Hematopoietic multipotent progenitor cell treated with erythropoietin and hydrocortisone succinate and interleukin-3 and kit ligand, for 4 days (in vitro differentiated cells): ENCODE measurements around the gene TAGLN2.

Experiments used
- DNase-seq: peaks from one replicate; pipeline ENCODE4 v3.0.0-alpha.2; 2015

TAGLN2 gene

DNA sequence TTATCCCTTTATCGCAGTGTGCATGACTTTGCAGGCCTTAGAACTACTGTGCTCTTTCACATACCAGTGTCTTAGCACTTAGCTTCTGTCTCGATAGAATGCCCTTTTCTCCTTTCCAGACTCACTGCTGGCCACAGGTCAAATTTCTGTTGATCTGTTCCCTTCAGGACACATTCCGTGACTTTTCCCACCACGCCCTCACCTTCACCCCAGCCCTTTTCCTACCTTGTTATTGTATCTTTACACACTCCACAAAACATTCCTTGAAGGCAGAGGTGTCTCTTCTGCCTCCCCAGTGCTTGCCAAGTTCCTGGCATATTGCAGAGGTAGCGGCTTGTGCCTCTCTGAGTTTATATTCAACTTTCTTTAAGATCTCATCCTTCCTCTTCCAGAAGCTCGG lies 23.8 kb upstream of the TAGLN2 start:
- DNase-seq: no peak

DNA sequence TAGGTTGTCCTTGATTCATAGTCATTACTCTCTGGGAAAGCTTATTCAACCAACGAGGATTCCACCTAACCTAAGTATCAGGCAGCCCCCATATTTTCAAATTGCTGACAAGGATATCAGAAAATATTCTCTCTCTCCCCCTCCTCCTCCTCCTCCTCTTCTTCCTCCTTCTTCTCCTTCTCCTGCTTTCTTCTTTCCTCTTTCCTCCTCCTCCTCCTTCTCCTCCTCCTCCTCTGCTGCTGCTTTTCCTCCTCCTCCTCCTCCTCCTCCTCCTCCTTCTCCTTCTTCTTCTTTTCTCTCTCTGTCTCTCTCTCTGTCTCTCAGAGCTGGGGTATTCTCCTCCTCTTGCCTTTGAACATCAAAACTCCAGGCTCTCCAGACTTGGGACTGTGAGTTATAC lies 22.6 kb upstream of the TAGLN2 start:
- no peak for DNase-seq

DNA sequence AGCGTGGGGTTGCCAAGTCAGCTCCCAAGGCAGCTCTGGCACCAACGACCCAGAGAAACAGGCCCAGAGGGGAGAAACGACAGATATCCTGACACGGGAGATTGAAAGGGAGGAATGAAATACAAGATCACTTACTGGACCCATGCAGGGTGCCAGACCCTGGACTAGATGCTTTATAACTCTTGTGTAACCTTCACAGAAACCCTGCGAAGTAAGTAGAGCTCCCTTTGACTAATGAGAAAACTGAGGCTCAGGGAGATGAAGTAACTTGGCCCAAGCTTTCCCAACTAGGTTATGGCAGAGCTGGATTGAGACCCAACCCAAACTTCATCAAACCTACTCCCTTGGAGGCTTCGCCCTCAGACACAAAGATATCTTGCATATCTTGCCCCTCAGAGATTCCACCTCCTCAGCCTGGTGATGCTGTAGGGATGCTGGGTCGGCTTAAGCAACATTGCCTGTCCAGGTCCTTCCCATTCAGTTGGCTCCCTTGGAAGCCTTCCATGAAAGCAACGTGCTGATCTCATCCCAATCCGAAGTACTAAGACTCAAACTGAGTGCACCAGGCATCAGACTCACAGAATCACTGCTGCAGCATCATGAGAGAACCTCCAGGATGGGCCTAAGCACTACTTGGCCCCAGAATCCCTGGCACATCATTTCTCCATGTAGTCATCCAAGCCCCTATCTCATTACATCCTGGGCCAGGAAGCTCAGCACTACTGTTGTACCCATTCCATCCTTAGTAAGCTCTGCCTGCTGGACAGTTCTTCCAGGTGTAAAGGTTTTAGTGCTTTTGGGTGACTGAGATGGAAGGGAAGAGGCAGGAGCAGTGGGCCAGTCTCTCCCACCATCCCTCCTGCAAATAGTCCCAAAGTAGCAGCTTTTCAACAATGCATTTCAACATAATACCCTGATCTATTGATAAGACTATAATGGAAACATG lies 21.2 kb upstream of the TAGLN2 start:
- no peak for DNase-seq

DNA sequence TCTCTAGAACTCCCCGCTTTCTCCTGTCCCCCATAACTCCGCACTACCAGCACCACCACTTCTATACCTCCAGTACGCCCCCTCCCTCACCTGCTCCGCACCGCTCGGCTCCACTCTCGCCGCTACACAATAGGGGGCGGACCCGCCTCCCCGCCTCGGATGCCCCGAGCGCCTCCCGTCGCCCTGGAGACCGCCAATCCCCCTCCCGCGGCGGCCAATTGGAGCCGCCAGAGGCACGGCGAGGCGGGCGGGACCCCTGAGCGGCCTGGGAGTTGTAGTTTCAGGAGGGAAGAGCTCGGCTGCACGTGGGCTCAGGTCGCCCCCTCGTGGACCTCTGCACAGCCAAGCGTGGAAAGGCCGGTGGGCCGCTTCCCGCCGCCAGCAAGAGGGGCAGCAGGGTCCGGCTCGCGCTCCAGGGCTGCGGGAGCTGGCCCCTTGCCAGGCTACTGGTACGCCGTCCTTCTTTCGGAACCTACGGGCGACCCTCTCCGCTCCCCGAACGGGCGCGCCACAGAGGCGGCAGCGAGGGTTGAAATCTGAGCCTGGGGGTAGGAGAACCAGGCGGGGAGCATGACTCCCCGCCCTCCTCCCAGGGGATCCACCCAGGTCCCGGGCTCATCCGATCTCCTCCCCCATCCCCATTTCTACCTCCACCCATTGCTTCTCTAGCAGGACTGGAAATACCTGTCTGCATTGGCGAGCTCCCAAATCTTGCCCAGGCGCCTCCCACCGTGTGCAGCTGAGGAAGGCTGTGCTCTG lies 20.4 kb upstream of the TAGLN2 start, which contains the start of gene IGSF9:
TSS of gene IGSF9 (minus strand) at position 131 of the 759 bp plus-strand sequence. CDS start 2,159 bp downstream, outside the sequence.
- DNase-seq: peak; percentile 95

DNA sequence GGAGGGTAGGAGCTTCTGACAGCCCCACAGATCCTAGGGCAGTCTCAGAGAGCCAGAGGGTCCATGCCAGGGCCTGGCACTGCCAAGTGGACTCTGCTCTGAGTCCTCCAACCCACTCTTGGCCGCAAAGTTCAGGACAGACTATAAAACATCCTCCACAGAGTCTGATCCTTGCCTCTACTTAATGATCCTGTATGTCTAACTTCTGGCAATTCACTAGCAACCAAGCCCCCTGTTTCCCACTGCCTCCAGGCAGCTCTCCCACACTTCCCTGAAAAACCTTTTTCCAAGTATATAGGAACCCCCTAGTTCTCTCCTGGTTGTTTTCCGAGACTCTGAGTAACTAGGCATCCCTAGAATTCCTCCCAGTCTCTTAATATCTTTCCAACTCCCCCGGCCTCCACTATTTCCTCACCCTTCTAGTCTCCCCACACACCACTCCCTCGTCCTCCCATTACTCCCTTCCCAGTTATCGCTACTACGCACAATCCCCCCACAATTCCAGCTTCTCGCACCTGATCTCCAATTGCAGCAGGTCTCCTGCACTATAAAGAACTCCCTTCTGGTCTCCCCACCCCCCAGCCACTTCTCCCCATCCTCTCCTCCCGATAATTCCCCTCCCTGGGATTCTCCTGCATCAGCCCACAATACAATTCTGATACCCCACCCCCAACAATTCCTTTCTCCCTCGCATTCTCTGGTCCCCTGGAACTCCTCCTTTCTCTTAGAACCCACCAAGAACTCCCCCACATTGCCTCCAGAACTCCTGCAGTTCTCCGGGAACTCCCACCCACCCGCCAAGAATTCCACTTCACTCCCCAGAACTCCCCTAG lies 19.5 kb upstream of the TAGLN2 start:
- DNase-seq: no peak

DNA sequence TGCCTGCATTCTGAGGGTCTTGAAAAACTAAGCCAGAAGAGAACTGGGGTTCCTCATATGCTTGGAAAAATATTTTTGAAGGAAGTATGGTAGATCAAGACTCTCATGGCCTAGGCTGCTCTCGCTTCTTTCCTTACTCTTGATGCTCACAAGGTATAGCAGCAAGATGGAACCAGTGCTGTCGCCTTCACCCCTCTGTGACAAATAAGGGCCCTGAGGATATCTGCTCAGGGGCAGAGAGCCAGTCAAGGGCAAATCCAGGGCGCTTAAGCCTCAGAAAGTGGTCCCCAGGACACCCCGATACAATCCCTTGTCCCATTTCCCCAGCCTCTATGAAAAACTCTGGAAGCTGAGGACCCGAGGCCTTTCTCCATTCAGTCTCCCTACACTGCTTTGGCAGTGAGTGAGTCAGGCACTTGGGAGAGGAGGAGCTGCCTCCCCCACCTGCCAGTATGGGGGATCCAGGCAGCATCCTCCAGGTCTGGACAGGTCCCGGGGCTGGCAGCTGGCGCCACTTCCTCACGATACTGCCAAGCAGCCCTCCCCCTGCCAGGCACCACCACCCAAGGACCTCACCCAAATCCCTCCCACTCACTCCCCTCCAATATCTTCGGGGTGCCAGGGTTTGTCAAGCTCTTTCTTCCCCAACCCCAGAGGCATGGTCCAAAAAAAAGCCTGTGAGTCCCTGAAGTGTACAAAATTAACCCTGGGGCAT lies 18.8 kb upstream of the TAGLN2 start:
- no peak for DNase-seq

DNA sequence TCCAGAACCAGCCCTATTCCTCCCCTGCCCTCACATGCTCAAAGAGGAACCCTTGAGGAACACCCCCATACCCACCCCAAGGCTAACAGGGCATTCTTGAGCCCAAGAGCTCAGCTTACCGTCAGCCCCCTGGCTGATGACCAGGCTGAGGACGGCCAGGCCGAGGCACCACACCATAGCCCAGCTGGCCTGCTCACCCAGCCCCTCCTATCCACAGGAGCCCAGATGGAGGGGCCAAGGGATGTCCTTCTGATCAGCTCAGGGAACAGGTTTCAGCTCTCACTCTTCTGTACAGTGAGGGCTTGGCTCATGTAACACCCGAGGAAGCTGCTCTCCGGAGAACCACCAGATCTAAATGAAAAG lies 18.0 kb upstream of the TAGLN2 start:
- no peak for DNase-seq

DNA sequence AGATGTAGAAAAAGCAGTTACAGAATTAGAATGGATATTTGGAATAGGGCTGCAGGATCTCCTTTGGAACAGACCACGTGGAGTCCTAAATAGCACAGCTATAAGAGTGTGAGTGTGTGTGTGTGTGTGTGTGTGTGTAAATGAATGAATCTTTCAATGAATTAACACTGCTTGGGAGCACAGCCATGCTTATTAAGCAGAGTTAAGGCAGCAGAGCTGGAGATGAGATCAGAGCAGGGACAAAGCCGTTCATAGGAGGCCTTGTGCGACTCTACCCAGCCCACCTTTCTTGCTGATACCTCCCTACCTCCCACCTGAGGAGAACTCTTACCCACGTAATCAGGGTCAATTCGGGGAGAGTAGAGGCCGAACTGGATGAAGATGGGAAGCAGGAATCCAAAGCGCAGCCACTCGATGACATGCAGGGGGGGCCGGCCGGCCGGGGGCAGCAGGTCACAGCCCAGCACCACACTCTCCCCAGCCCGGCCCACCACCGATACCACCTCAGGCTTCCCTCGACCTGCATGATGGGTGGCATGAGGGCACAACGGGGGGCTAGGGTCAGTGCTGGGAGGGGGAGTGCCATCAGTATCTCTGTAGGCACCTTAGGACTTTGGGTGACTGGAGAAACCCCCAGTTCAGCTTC lies 17.4 kb upstream of the TAGLN2 start:
- no peak for DNase-seq

DNA sequence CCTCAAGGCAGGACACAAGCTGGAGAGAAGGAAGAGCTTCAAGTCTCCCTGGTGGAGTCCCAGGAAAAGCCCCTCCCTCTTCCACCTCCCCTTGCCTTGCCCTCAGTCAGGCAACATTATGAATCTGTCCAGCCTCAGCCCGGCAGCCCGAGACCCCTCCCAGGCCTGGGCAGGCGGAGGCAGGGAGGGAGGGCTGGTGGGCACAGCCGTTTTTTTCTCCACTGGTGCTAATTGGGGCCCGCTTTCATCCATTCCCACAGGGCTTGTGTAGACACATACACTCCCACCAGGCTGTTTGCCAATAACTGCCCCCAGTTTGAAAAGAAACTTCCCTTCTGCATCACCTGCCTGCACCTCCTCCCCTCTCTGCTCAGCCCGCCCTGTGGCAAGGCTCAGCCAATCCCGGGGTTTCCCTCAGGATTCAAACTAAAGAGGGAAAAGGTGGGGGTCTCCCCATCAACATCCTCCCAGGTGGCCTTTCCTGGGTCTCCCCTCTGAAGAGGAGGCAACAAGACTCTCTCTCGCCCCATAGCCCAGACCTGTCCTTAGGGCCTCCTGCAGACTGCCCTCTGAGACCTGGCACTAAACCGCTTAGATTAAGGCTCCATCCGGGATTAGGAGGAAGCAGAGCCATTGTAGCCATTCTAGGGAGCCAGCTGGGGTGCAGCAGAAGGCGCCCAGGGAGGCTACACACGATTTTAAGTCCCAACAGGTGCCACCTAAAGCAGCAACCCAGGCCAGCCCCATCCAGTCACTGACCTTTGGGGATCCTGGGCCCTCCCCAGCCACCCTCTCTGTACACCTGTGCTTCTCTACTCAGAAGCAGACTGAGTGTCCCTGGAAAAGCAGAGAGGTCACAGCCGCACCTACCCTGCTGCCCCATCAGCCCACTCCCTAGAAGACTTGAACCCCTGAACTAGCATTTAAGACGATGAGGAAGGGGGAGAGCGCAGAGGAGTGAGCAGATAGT lies 16.6 kb upstream of the TAGLN2 start:
- DNase-seq: no peak

DNA sequence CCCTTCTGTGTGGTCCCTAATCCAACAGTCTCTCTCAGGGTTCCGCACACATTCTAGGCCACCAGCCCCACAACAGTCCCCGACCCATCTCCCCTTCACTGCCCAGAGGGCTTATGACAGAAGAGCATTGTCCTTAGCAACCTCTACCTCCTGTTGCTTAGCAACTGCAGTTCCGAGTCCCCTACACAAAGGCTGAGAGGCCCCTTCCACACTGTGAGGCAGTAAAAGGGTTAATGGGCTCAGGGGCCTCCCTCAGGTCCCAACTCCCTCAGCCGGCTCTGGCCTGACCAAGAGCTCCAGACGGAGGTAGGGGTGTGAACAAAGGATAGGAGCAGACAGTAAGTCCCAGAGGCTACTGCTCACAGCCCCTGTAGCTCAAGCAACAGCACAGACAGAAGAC lies 15.8 kb upstream of the TAGLN2 start:
- DNase-seq: no peak

DNA sequence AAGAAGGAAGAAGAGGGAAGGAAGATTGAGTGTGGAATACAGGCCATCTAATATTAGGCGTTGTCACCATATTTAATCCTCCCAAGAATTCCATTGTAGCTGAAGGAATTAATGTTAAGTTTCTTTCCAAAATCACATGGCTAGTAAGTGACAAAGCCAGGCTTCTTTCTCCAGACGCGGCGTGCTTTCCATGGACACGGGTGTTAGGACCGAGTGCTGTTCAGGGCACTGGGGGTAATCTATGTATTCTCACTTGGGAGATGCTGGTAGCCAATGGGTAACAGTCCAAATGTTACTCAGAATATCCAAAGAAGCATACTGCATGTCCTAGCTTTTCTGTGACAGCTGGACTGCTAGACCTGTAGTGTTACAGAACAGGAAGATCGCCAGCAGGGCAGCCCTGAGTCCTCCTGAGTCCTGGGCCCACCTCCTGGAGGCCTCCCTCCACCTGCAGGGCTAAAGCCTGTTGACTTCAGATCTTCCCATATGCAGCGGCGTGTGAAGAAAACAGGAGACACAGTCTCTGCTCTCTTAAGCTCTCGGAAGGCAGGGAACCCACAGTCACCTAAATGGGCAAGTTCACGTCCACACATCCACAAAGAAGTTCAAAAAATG lies 14.8 kb upstream of the TAGLN2 start:
- no peak for DNase-seq

DNA sequence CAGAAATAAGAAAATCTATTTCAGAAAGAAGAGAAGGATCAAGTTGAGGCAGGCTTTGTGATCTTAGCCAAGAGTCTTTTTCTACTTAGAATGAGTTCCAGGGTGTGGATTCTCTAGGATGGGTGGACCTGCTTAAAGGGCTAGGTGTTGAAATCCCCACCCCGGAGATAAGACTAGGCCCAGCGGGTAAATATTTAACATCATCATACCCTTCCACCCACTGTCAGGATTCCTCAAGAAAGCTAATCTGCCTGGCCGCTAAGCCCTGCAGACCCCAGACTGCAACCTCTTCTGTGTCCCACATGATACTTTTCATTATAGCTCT lies 14.3 kb upstream of the TAGLN2 start:
- no peak for DNase-seq

DNA sequence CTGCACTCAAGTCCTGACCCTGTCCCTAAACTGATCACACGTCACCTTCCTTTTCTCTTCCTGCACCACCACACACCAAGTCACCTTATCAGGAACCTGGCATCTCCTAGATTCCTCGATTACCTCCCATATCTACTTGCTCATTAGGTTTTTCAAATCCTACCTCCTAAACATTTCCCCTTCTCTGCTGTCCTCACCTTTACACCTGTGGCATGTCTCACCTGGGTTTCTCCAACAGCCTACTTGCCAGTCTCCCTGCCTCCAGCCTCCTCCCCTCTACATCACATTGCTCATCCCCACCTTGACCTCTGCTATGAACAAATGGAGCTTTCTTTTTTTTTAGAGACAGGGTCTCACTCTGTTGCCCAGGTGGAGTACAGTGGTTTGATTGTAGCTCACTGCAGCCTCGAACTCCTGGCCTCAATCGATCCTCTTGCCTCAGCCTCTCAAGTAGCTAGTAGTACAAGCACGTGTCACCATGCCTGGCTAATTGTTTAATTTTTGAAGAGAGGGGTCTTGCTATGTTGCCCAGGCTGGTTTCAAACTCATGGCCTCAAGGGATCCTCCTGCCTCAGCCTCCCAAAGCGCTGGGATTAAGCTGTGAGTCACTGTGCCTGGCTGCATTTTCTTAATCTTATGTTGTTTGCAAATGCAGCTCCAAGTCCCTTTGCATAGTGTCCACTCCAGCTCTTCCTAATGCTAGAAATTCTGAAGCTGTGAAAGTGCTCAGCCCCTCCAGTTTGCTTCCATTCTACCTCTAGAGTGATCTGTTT lies 13.8 kb upstream of the TAGLN2 start:
- no peak for DNase-seq

DNA sequence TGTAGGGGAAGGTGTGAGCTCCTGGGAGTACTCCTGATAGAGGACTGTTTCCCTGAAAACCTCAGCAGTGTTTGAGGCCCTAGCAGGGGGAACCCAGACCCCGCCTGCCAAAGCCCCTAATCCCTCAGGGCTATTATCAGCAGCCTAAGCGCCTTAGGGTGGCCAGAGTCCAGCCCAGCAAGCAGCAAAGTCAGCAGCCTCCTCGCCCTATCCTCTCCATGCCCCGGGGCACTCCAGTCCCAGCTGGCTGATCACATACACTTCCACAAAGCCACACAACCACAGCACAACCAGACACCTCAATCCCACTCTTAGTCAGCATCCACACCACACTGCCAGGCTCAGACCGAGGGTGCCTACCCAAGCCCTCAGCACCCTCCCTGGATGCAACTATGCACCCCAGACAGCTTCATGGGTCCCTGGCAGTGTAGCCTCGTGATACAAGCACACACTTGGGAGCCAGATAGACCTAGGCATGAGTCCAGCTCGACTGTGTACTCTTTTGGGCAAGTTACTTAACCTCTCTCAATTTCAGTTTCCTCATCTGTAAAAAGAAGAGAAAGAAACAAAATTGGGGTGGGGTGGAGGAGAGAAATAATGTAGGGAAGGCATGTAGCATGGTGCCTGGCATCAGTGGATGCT lies 13.0 kb upstream of the TAGLN2 start:
- DNase-seq: no peak

DNA sequence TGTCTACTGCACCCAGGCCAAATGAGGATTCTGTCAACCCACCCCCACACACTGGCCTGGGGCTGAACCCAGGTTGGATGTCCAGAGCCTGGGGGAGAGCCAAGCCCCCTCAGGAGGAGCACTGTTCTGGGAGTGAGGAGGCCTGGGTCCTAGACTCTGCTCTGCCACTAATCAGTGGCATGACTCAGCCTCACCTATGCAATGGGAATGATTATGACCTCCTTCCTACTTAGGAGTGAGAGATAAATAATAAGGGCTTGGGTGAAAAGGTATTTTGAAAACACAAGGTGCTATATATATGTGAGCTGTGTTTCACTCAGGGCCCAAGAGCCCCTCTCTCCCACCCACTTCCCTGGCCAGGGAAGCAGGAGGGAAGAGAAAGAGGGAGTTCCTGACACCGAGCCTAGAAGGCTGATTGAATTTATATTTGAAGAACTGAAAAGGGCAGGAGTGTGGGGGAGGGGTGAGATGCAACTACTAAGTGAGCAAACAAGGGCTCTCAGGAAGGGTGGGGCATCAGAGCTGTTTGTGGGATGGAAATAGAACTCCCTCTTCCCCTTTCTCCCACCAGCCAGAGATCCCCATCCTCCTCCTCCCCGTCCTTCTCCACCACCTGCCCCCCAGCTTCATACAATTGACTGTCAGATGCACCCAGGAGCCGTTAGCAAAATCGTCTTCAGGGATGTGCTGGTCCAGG lies 11.9 kb upstream of the TAGLN2 start:
- DNase-seq: peak; percentile 85

DNA sequence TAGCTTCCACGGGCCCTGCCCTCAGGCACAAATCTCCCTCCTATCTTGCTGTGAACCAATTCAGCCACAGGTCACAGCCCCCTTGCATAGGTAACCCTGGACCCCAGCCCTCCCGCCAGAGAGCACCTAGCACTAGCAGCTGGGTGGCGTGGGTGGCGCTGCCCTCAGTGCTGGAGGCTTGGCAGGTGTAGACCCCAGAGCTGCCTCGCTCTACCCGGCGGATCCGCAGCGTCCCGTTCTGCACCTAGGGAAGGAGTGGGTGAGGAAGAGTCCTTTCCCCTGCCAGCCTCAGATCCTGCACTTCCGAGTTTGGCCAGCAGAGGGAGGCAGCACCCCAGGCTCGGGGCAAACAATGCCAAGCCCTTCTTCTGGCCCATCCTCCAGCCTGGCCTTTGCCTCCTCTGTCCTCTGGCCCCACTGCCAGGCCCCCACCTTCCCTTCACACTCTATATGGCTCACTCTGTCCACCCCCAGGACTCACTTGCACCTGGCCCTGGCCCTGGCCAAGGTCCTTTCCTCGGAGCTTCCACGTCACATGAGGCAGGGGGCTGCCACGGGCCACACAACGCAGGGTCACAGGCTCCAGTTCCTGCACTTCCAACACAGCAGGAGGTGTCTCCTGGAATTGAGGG lies 11.1 kb upstream of the TAGLN2 start:
- DNase-seq: peak; percentile 85

DNA sequence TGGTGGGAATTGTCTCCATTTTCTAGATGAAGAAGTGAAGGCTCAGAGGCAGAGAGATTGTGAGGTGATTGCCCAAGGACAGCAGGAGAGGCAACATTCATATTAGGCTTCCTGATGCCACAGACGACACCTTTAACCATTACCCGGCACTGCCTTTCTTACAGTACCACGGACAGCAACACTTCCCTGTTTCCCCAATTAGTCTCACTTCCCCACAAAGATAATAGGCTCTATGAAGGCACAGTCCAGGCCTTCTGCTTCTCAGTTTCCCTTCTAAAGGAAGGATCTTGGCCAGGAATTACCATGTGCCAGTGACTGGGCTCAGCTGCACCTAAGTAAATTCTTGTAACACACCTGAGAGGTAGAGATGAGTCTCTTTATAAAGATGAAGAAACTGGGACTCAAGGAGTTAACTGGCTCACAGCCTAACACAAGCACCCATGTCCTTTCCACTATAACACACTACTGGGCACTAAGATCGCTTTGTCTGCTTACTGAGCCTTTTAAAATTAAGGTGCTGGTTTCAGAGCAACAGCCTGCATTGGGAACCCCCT lies 10.5 kb upstream of the TAGLN2 start:
- peak; percentile 66 for DNase-seq

DNA sequence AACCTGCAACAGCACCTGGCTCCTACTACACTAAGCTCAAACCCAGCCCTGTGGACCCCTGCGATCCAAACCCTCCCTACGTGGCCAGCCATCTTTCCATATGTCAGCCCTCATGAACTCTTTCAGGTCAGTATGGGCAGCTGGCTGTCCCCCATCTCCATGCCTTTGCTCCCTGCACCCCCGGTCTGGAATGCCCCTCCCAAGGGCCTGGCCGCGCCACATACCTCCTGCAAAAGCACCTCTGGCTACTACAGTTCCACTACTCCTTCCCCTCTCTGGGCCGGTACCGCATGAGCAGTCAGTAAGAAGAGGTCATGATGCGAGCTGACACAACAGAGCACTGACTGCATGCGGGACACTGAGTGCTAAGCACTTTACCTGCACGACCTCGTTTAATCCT lies 10.0 kb upstream of the TAGLN2 start:
- no peak for DNase-seq
